Mesenteric fat pad (tissue), 1 donor: Measurements from ENCODE around the gene MAGEF1. TPM values are rescaled to one million over a fixed set of nuclear protein-coding genes. Genes with fewer than 3 reads are reported as not detected.

Source experiments
- DNase-seq: peaks from one replicate; pipeline ENCODE4 v3.0.0-alpha.2; 2020; ENCODE audit warnings: low spot score
- total RNA-seq: library from RNA; stranded (reverse); fragmentation: NEBNext Ultra II Directional; extraction: Animal tissue kit (Norgen Biotek cat#: 25700); gene quantifications from one replicate; pipeline ENCODE4 v1.2.1, GENCODE V29; 2021
- donor health status: DM: yes; HTN: yes; CAD: no.

The MAGEF1 gene
- total RNA-seq, 1 donor from 2014 or later: 18.9 TPM

DNA sequence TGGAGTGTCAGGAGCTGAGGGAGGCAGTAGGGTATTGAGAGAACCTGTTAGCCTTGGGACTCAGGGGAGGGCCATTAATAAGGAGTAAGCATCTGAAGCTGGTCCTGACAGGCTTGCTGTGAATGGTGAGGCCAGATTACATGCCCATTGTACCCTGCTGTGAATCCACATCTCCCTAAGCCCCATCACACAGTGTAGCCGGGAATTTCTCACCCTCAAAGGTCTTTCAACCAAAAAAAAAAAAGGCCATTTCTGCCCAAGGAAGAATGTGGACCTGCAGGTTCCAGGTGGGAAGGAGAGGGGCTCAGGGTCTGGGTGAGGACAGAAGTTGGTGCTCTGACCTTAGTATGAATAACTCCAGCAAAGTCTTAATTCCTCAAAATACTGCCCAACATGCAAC, 37.2 kb downstream of the MAGEF1 start:
- no peak for DNase-seq

DNA sequence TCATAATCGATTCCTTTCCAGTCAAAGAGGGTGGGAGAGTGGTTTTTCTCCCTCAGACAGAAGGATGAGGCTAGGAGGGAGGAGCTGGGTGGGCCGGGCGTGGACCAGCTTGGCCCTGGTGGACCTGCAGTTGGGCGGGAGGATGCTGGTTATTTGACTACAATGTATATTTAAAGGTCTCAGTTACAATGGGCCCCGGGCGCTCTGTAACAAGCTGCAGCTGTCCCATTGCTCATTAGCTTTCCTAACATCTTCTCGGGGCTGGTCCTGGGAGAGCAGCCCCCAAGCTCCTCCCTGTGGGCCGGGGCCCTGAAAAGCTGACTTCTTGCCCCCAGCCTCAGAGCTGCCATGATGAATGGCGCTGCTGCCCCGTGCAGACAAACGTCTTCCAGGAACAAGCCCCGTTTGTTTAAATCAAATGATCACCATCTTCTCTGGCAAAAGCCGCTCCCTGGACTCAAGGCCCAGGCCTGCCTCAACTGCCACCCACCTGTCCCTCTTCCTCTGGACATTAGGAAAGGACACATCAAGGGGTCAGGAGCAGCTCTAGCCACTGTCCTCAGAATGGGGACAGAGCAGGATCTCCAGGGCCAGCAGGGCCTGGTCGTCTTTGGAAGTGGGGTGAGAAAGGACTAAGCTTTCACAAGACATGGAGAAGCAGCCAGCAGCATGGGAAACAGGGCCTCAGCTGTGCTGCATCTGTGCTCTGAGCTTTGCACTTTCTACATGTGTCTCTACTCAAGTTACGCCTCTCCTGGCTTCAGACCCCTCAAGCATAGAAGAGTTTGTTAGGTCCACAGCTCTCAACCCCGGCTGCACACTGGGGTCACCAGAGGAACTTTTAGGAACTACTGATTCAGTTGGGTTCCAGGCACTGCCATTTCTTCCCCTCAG, 38.6 kb downstream of the MAGEF1 start:
- no peak for DNase-seq

DNA sequence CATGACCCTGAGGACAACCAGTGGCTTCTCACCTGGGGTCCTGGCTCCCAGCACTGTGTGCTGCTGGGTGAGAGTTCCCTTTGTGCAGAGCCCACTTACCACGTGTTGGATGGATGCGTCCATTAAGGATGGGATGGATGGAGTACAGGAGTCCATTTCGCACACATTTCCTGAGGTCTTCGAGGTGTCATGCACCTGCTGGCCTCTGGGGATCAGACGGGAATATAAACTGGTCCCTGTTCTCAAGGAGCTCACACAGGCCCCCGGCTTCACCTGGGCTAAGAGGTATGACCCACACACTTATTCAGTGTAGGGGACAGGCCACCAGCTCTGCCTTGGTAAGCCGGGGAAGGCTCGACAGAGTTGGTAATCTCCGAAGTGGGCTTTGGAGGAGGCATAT, 39.5 kb downstream of the MAGEF1 start:
- no peak for DNase-seq

DNA sequence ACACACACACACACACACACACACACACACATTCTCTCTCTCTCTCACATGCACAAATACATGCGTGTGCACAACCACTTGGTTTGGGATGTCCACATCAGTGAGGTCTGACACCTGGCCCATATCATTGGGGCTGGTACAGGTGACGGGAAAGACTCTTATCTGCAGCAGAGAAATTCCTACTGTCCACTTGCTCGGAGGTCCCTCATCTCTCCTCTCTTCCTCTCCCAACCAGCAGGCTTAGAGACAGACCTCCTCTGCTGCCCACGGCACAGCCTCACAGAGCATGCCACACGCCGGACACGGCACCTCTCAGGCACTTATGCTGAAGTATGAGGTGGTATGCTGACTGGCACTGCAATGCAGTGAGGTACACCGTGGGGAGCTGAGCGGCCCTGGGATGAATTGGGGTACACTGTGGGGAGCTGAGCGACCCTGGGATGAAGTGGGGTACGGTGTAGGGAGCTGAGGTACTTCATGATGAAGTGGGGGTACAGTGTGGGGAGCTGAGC, 41.7 kb downstream of the MAGEF1 start:
- no peak for DNase-seq

DNA sequence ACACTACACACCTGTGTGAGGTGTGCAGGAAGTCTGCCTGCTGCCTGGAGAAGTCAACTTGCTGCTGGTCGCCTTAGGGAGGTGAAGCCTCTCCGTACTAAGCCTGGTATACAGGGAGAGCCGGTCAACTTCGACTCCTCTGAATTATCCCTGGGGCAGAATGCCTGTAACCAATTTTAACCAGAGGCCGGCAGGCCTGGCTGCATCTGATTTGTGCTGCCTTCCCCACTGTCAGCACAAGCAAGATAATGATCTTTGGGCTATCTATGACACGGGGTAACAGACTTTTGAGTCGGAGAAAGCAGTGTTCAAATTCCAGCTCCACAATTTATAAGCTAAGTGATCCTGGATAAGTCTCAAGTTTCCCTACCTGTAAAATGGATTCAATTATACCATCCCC, 42.3 kb downstream of the MAGEF1 start:
- no peak for DNase-seq

DNA sequence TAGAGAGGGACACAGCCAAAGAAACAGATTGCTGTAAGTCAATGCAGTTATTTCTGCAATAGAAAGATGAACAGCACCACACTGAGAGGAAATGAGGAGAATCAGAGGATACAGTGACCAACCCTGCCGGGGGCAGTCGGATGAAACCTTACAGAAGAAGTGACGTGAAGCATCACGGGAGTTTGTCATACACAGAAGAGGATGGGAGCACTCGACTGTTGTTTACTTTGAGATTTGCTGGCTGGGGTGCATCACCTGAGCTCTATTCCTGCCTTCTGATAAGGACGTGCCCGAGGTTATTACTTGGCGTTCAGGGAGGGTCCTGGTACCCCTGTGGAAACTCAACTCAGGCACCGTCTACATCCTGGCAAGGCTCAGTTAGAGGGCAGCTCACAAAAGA, 45.4 kb downstream of the MAGEF1 start:
- DNase-seq: no peak

DNA sequence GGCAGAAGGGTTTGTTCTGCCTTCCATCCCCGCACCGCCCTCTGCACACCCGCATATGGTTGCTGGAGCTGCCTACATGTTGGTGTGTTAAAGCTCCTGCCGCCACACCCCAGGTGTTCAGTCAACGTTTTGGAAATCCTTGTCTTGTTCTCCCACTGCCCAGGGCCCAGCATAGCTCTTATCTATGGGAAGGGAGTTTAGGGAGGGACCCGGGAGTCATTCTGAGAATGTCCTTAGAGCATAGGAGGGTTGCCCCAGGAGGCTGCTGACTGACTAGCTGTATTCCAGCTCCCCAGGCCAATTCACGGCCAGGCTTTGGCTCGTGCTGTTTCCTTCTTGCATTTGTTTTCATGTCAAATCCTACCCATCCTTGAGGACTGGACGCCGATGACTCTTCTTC, 46.8 kb downstream of the MAGEF1 start:
- DNase-seq: no peak

DNA sequence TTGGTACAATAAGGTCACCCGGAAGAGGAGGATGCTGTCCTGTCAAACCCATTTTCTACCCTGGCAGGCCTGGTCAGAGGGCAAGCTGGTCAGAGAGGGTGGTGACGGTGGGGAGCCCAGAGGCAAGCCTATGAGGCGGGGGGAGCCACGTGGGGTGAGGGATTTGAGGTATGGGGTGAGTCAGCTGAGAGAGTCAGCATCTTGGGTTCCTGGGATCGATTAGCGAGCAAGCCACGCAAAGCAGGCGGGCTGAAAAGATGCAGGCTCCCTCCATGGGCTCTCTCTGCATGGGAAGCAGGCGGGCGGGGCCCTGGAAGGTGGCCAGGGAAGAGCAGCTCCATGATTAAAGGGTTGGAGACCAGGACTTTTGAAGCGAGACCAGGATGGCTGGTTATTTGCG, 48.1 kb downstream of the MAGEF1 start:
- DNase-seq: no peak

DNA sequence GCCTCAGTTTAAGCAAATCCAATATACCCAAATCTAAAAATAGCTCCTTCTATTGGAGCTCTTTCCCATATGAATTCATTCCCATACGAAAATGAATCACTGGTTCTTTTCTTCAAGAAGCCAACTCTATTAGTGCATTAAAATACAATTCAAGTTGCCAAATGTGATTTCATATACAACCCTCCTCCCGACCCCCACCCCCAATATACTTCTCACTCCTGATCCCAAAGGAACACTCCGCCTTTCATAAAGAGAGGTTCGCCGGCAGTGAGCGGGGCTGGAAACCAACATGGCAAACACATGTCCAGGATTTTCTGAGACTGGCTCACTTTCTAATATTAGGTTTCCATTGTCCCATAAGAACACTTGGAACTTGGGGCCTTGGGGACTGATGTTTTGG, 48.5 kb downstream of the MAGEF1 start:
- DNase-seq: no peak

DNA sequence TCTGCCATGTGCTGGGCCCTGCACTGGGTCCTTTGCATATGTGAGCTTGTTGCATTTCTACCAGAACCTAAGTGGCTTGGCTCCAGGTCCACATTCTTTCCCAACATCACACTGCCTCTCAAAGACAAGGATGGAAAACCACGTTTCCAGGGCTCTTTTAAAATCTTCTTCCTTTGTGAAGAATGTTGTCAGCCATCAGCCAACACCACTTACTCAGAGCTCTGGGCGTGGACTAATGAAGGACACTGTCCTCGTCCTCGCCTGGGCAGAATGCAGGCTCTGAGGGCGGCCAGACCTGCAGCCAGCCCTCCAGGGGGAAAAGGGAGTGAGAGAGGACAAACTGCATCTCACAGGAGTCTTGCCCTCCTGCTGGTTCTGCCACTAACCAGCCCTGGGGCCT, 49.7 kb downstream of the MAGEF1 start:
- no peak for DNase-seq

DNA sequence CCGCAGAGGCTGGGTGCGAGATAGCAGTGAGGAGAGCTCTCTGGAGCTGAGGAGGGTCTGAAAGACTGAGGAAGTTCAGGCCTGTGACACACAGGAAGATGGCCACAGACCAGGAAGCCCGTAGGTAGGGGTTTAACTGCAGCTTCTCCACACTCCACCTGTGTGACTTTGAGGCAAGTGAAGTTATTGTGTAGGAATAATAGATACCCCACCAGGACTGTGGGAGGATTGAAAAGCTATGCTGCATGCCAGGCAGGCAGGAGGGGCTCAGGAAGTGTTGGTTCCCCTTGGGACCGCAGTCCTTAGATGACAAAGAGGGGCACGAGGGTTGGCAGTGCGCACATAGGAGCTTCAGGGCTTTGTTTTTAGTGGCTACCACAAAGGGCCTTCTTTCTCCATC, 50.9 kb downstream of the MAGEF1 start:
- no peak for DNase-seq

Other genes starting within 250 kb of the MAGEF1 start
- 1.6 TPM for gene EPHB3, start 150.3 kb downstream of the MAGEF1 start, total RNA-seq
- 55.0 TPM for gene VPS8, start 100.1 kb upstream of the MAGEF1 start, total RNA-seq